Measurements from ENCODE around the gene IER5L. TPM values are rescaled to one million over a fixed set of nuclear protein-coding genes. Genes with fewer than 3 reads are reported as not detected.

Gene IER5L
- total RNA-seq, 6 donors from 2014 or later, result 3.7 to 17.0 (median 10.3) TPM

DNA sequence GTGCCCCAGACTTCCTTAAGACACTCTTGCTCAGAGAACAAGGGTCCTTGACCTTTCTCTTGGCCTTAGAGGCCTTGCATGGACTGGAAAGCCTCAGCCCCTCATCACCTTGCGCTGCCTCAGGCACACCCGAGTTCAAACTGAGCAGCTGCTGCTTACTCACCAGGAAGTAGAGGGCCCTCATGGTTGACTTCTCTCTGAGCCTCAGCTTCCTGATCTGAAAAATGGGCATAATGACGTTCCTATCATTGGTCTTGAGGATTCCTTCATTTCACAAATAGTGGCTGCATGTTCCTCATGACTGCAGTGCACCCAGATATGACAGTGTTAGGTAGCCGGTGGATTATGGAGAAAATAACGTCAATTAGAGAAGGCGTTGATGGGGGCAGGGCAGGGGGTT, 28.6 kb downstream of the IER5L start:
- Histone ChIP-seq H3K4me3 (no peak overlapping the region), H3K27ac (peak overlapping the region in 1 of 4 donors; percentile 11), H3K27me3 (no peaks in the 10 kb centered on the region), H3K9me3 (no peaks in the 10 kb centered on the region), H3K36me3 (peaks cover 0 to 41% (median 22%) of the 10 kb centered on the region in 4 donors), H3K4me1 (peaks cover 27 to 37% (median 28%) of the 10 kb centered on the region in 4 donors)
- DNase-seq, result no peak
- ATAC-seq (ENCODE audit: low FRiP score in 2 of 2), result no peak
- no peak for TF ChIP-seq EP300 (IDR thresholded peaks at IDR 0.05)
- no peak for TF ChIP-seq POLR2A (IDR thresholded peaks at IDR 0.05)
- no peak for TF ChIP-seq POLR2AphosphoS5 (IDR thresholded peaks at IDR 0.05)
- TF ChIP-seq, protein P1, sequence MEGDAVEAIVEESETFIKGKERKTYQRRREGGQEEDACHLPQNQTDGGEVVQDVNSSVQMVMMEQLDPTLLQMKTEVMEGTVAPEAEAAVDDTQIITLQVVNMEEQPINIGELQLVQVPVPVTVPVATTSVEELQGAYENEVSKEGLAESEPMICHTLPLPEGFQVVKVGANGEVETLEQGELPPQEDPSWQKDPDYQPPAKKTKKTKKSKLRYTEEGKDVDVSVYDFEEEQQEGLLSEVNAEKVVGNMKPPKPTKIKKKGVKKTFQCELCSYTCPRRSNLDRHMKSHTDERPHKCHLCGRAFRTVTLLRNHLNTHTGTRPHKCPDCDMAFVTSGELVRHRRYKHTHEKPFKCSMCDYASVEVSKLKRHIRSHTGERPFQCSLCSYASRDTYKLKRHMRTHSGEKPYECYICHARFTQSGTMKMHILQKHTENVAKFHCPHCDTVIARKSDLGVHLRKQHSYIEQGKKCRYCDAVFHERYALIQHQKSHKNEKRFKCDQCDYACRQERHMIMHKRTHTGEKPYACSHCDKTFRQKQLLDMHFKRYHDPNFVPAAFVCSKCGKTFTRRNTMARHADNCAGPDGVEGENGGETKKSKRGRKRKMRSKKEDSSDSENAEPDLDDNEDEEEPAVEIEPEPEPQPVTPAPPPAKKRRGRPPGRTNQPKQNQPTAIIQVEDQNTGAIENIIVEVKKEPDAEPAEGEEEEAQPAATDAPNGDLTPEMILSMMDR (IDR thresholded peaks at IDR 0.05), result no peak
- 83 to 88% methylated on average over 6 of the region's 6 CpGs for WGBS, 2 donors

DNA sequence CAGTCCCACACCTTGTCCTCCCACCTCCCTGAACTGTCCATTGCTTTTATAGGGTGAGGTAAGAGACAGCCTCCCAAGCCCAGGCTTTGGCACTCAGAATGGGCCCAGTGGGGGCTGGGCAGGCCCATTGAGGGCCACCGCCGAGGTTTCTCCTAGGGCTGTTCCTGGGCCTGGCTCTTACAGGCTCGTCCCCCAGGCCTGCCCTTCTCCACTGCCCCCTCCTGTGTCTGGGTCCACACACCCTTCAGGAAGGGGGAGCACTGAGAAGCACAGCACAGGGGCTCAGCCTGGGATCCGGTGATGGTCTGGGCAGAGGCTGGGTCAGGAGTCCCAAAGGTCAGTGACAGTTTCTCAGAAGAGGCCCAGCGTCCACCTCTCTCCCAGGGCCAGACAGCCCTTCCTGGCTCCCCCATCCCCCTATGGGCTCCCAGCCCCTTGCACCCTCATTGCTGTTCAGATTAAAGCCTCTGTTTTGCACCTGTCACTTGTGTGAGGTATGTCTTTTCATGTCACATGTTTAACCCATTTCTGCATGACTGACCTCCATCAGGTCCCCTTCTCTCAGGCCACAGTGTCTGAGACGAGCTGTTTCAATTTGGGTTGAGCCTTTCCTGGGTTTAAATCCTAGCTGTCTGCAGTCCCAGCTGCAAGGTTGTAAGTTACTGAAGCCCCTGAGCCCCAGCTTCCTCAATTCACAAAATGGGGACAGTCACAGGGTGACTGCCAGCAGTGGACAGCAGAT, 29.4 kb downstream of the IER5L start:
- DNase-seq, result peak in 1 of 2 donors; percentile 52

DNA sequence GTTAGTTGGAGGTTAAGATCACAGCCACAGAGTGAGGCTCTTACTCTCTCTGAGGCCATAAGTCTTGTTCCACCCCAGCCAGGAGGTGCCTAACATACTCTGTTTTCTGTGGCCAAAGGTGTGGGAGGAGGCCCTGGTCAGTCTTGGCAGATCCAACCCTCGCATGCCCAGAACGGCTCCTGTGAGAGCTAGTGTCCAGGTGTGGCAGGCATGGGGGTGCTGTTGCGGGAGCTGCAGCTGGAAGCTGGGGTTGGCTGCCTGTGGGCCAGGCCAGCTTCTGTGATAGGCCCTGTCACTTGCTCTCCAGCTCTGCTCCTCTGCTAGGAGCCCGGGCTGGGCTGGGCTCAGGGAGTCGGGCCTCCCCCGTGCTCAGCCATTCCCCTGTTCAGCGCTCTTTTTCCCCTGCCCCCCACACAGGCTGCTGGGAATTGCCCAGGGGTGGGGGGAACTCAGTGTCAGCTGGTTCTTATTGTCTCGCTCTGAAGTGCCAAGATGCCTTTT, 31.6 kb downstream of the IER5L start:
- TF ChIP-seq EP300 (IDR thresholded peaks at IDR 0.05) (peak in 1 of 4 donors; percentile 2), POLR2AphosphoS5 (IDR thresholded peaks at IDR 0.05) (no peak), POLR2A (IDR thresholded peaks at IDR 0.05) (no peak)
- TF ChIP-seq, protein P1 (IDR thresholded peaks at IDR 0.05), result no peak
- peaks cover 51 to 67% (median 55%) of the 10 kb centered on the region in 4 donors for H3K4me1 ChIP-seq

More for the DNA sequence above, 29.4 kb downstream of the IER5L start:
- Histone ChIP-seq H3K9me3 (no peaks in the 10 kb centered on the region), H3K27ac (peak overlapping the region in 3 of 4 donors; percentile 77 to 99 (median 99)), H3K27me3 (no peaks in the 10 kb centered on the region), H3K36me3 (peaks cover 0 to 43% (median 23%) of the 10 kb centered on the region in 4 donors), H3K4me3 (no peak overlapping the region), H3K4me1 (peaks cover 30 to 45% (median 35%) of the 10 kb centered on the region in 4 donors)
- no peak for TF ChIP-seq POLR2AphosphoS5 (IDR thresholded peaks at IDR 0.05)
- TF ChIP-seq, protein P1 (IDR thresholded peaks at IDR 0.05), result no peak
- TF ChIP-seq EP300 (IDR thresholded peaks at IDR 0.05), result no peak
- no peak for TF ChIP-seq POLR2A (IDR thresholded peaks at IDR 0.05)
- ATAC-seq (ENCODE audit: low FRiP score in 2 of 2), result no peak
- WGBS, 2 donors, result 74 to 92% methylated on average over 4 to 6 of the region's 6 CpGs

DNA sequence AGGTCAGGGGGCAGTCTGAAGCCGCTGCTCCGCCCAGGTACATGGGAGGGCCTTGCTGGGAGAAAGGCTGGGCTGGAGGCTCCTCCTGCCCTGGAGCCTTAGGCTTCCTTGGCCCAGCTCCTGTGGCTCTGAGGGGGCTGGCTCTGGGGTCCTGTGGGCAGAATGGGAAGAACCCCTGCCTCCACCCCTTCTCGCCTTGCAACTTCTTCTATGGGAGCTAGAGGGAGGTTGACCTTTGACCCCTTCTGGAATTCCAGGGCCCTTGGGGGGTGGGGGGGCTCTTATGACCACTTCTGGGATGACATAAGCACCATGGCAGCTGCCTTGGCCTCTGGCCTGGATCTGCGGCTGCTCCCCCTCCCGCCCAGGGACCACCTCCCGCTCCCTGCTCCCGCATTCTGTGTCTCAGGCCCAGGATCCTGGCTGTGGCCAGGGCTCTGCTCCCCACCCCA, 32.2 kb downstream of the IER5L start:
- WGBS, 2 donors, result 71 to 90% methylated on average over 4 to 7 of the region's 7 CpGs
- Histone ChIP-seq H3K27me3 (no peaks in the 10 kb centered on the region), H3K9me3 (no peaks in the 10 kb centered on the region), H3K4me3 (no peak overlapping the region), H3K27ac (peak overlapping the region; percentile 70 to 99 (median 88)), H3K4me1 (peaks cover 57 to 73% (median 61%) of the 10 kb centered on the region in 4 donors), H3K36me3 (peaks cover 0 to 26% (median 19%) of the 10 kb centered on the region in 4 donors)
- DNase-seq, result peak in 1 of 2 donors; percentile 56
- ATAC-seq (ENCODE audit: low FRiP score in 2 of 2), result peak in 1 of 2 donors; percentile 60
- TF ChIP-seq POLR2AphosphoS5 (IDR thresholded peaks at IDR 0.05) (no peak), EP300 (IDR thresholded peaks at IDR 0.05) (no peak), POLR2A (IDR thresholded peaks at IDR 0.05) (no peak)
- TF ChIP-seq, protein P1 (IDR thresholded peaks at IDR 0.05), result no peak

More for the DNA sequence above, 31.6 kb downstream of the IER5L start:
- peak in 1 of 2 donors; percentile 30 for ATAC-seq (ENCODE audit: low FRiP score in 2 of 2)
- peaks cover 0 to 32% (median 21%) of the 10 kb centered on the region in 4 donors for H3K36me3 ChIP-seq
- no peaks in the 10 kb centered on the region for H3K27me3 ChIP-seq
- no peaks in the 10 kb centered on the region for H3K9me3 ChIP-seq
- peak overlapping the region; percentile 70 to 99 (median 88) for H3K27ac ChIP-seq
- no peak overlapping the region for H3K4me3 ChIP-seq
- no peak for DNase-seq
- 33 to 58% methylated on average over 1 to 7 of the region's 8 CpGs for WGBS, 2 donors
